HG03025 (cell line): ENCODE measurements around the gene WDR93.

Source experiments
- ATAC-seq: cut with Tn5 transposase; IDR thresholded peaks from one replicate; pipeline ENCODE4 v1.9.1; 2021; ENCODE audit warnings: mild to moderate bottlenecking, moderate library complexity; ENCODE audit not compliant: unreplicated experiment, low FRiP score

Gene WDR93

DNA sequence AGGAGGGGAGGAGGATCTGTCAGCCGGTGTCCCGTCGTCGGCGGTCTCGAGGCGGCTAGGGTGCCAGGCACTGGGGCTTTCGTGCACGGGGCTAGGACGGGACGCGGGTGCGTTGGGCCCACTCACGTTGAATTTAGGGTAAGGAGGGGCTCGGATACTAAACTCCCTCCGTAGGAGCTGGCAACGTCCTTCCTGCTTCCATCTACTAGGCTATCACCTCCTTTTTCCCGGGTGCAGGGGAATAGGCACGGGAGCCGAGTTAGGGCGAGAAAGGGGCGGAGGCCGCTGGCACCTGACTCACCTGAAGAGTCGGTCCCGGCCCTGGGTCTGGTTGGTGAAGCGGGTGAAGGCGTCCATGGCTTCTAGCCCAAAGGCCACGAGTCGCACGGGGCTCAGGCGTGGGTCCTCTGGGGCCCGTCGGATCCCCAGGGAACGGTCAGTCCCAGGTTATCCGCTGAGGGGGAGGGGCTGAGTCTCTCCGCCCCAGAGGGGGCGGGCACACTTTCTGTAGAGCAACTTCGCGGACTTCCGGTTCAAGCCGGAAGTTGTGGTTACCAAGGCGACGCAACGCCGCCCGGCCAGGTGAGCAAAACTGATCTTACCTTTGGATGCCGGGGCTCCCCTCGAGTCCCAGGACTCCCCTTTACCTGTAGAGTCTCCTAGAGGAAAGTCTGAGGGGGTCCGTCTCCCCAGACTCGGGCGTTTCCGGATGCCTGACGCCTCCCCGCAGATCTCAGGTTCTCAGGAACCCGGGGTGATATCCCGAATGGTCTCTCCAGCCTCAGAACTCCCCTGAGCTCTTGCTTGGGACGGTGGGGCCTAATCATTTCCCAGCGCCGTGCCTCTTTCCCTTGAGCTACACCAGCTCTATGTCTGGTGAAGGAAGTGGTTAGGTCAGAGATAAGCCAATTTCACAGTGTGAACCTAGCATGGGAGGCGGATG lies at the start of gene WDR93, which contains the start of gene PEX11A:
Gene WDR93, plus strand, starts transcription at position 536 of the 943 bp plus-strand sequence. CDS start 10,936 bp downstream, outside the sequence.
Gene PEX11A, minus strand, starts transcription at position 479 of the 943 bp plus-strand sequence. Its CDS starts 122 bp downstream, at position 357.
- peak; percentile 75 for ATAC-seq

DNA sequence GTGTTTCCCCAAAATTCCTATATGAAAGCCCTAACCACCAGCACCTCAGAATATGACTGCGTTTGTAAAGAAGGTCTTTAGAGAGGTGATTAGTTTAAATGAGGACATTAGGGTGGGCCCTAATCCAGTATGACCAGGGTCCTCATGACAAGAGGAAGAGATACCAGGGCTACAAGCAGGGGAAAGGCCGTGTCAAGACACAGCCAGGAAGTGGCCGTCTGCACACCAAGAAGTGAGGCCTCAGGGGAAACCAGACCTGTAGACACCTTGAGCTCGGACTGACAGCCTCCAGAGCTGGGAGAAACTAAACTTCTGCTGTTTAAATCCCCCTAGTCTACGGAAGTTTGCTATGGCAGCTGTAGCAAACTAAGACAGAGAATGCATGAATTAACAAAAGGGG lies 49.6 kb upstream of the WDR93 start:
- ATAC-seq = no peak

DNA sequence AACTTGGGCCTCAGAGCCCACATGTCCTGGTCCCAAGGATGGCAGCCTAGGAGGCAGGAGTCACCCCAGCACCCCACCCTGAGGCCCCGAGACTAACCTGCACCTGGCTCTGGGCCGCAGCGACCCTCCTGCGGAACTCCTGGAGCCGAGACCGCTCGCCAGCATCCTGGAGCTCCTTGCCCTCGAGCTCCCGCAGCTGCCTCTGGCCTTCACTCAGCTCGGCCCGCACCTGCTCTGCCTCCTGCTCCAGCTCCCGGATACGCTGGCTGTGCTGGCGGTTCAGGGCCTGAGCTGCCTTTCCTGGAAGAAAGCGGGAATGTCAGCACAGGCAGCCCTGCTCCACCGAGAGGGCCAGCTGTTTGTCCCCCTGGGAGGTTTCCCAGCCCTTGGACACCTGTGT lies 48.5 kb upstream of the WDR93 start:
- no peak for ATAC-seq

DNA sequence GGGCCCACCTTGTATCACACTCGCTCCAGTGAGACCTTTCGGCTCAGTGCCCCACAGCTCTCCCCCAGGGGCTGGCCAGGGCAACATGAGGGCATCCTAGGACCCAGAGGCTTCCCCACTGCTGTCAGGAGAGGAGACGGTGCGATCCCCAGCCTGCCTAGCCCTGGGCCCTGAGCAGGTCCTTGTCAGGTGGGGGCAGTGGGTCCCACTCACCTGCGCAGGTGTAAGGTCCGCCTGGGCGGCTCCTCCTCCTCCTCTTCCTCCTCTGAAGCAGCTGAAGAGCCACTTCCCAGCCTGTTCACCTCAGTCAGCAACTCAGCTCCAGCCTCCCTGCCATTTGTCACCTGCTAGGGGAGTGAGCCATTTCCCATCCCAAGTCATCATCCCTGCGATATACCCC lies 44.9 kb upstream of the WDR93 start:
- no peak for ATAC-seq

DNA sequence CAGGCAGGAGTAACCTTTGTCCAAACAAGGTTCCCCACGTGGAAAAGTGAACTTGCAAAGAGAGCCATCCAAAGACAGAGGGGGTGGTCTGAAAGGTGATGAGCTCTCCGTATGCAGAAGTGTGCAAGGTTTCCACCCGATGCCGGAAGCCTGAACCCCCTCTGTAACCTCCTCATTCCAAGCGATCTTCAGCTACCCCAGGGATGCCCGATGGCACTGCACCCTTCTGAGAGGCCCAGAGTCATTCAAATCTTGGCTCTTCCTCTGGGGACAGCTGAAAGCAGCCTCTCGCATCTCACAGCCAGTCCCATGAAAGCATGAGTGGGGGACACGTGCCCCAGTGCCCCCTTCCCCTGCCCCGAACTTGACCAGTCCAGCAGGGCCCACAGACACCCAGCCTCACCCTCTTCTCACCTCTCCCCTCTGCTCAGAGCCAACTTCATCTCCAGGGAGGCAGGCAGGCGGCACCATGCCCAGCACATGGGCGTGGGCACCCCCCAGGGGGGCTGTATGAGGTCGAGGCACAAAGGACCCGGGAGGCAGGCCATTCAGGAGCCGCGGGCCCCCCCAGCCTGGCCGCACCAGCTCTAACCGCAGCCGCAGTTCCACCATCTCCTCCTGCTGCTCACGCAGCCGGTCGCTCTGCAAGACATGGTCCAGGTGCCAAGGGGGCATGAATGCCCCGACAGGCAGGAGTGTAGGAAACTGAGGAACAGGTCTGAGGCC lies 44.0 kb upstream of the WDR93 start:
- no peak for ATAC-seq

DNA sequence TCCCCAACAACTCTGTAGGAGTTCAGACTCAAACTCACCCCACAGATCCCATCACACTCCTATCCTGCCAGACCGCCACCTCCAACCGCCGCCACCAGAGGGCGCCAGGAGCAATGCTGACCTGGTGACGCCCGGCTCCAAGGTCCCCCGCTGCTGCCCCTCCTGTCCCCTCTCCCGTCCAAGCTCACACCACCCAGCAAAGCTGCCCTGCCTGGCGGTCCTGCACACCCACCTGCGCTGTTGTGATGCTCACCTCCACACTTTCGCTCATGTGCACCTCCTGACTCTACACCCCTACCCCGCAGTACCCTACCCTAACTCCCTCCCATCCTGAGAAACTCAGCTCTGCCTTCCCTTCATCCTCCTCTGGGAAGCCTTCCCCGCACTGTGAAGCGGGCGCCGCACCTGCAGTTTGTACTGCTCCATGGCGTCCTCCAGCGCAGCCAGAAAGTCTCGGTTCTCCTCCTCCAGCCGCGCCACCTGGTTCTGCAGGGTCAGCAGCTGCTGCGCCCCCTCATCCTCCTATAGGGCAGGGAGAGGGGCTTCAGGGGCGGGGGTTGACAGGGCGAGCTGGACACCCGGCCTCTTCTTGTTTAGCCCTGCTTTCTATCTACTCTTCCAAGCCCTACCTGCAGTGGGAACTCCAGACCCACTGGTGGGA lies 43.3 kb upstream of the WDR93 start:
- ATAC-seq = no peak

DNA sequence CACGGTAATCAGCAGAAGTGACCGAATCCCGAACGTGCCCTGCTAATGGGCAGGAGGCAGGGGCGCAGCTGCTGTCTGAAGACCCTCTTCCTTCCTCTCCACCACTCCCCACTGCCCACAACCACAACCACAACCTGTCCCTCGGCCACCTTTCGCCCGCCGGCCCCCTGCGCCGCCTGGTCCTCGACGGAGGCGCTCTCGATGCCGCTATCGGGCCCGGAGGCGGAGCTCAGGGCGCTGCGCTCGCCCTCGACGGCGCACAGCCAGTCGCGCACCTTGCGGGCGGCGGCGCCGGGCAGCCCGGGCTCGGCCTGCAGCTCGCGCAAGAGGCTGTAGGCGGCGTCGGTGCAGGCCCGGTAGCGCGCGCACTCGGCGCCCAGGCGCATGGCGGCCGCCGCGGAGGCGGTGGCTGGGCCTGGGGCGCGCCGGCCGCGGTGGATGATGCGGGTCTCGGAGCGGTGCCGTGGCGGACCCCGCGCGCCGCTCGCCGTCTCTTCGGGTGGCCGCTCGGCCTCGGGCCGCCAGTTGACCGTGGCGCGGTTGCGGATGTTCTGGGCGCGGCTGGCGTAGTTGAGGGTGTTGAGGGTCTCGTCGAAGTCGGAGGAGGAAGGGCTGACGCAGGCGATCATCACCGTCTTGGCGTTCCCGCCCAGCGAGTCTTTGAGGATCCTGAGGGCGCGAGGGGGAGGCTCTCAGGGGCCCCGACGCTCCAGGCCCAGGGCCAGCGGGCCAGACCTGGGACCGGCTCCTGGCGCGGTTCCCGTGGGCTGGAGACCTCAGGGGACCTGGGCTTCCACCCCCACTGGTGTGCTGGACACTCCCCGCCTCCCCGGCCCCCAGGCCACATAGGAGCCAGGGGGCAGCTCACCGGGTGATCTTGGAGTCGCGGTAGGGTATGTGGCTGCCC lies 42.3 kb upstream of the WDR93 start:
- no peak for ATAC-seq

DNA sequence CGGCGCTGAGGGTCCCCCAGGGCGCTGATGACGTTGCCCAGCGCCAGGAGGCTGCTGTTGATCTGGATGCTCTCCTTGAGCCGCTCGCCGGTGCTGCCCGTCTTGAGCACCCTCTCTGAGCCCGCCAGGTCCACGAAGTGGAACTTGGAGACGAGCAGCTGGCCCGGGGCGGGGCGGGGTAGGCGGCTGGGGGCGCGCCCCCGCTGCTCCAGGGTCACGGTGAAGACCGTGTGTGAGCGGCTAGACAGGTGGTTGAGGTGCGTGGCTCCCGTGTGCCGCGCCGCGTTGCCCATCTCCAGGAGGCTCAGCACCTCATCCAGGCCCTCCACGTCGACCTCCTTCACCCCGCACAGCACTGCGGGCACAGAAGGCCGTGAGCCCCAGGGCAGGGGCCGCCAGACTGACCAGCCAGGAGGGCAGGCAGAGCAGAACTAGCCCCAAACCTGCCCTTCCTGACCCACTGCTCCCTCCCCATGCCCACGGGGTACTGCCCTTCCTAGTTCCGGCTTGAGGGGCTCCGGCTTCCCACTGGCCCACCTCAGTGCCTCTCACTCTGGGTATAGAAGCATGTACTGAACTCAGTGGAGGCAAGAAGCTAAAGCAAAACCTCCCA lies 41.5 kb upstream of the WDR93 start:
- no peak for ATAC-seq

DNA sequence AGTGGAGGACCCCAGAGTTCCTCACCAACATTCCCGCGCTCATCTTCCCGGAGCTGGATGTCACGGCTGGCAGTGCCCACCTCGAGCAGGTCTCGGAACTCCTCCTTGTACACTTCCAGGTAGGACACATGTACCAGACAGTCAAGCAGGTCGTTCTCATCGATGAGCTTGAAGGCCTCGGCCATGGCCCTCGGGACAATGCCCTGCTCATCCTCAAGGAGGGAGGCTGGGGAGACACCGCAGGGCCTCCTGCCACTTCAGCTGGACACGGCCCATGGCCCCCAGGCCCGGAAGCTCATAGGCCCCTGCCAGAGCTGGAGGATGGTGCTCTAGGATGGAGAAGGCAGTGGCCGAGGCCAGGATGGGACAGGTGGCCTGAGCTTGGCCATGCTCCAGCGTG lies 40.9 kb upstream of the WDR93 start:
- no peak for ATAC-seq

DNA sequence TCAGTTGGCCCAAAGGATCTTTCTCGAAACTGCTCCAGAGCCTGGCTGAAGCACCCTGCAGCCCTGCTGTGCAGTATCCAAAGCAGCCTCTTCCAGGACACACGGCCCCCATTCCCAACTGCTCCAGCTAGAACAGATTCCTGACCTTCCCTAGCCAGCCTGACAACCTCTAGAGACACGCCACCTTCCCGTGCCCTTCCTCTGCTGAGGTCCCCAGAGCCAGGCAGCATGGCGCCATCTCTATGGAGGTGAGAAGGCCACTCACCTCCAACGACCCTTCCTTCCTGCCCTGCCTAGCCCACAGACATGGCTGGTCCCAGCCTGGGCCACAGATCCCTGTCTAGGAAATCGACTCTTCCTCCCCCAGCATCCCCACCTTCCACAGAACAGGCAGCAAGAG lies 38.5 kb upstream of the WDR93 start:
- no peak for ATAC-seq

DNA sequence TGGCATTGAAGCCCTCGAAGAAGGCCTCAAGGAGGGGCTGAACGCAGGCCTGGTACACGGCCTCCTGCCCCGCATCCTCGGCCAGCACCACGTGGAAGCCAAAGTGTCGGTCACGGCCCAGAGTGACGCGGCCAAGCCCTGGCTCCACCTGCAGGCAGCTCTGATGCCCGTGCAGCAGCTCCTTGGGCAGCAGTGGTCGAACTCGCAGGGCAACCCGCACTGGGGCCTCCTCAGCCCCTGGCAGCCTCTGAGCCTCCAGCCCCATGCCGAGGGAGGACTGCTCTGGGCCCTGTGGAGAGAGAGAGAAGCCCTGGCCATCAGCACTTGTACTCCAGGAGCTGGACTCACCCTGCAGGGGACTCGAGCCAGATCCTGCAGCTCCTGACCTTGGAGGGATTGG lies 37.9 kb upstream of the WDR93 start:
- no peak for ATAC-seq

DNA sequence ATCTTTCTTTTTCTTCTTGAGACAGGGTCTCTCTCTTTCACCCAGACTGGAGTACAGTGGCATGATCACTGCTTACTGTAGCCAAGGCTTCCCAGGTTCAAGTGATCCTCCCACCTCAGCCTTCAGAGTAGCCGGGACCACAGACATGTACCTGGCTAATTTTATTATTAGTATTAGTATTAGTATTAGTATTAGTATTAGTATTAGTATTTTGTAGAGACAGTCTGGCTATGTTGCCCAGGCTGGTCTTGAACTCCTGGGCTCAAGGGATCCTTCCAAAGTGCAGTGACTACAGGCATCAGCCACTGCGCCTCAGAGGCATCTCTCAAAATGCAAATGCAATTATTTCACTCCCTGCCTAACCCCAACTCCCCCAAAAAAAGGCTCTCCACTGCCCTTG lies 37.0 kb upstream of the WDR93 start:
- no peak for ATAC-seq

DNA sequence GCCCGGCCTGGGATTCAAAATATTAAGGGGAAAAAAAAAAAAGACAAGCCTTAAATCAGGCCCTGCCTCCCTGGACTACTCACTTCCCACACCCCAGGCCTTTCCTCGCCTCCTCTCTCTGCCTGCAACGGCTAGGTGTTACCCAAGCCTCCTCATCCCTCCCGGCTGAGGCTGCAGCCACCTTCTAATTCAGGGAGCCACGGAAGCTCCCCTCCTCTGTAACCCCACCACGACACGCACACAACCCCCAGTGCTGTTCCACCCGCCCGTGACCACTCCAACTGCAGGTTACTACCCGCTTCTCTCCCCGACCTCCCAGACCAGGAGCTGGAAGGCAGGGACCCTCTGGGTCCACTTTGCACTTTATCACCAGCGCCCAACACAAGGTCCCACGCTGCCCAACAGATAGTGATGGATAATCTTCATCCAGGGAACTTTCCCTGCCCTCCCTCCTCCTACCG lies 36.3 kb upstream of the WDR93 start:
- no peak for ATAC-seq

DNA sequence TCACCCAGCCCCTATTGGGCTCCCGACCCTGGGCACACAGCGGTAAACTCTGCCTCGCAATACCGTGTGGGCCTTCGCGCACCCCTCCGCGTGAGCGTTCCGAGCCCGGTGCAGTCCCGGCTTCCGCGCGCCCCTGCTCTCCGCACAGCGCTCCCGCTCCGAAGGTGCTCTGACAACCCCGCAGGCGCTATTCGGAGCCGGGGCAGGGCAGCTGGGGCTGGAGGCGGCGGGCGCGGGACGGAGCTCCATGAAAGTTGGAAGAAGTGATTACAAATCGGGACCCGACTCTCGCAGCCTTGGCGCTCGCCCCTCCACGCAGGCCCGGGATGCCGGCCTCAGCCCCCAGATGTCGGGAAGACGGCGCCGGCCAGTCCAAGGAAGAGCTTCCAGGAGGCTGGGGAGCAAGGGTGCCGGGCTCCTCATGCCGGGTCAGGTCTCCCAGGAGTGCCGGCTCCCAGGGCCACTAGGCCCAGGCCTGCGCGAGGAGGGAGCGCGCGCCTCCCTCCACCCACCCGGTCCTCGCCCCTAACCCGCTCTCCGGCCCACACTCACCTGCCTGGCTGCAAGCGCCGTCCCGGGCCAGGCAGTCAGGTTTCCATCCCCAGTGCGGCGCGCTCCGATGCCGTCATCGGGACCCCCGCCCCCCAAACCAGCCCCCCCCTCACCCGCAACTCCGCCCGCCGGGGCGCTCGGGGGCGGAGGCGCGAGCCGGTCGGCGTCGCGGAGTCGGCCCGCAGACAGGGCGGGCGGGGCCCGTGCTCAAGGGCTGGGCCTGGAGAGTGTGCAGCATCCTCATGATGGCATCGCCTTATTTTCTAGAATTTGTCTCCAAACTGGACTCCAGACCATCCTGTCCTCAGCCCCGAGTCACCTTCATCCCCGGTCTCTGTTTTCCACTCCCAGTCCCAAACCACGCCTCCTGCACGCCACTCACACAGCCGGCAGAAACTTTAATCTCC lies 35.5 kb upstream of the WDR93 start, which contains the start of gene KIF7:
Gene KIF7, minus strand, starts transcription at position 621 of the 959 bp plus-strand sequence. CDS start 2,537 bp downstream, outside the sequence.
- no peak for ATAC-seq

DNA sequence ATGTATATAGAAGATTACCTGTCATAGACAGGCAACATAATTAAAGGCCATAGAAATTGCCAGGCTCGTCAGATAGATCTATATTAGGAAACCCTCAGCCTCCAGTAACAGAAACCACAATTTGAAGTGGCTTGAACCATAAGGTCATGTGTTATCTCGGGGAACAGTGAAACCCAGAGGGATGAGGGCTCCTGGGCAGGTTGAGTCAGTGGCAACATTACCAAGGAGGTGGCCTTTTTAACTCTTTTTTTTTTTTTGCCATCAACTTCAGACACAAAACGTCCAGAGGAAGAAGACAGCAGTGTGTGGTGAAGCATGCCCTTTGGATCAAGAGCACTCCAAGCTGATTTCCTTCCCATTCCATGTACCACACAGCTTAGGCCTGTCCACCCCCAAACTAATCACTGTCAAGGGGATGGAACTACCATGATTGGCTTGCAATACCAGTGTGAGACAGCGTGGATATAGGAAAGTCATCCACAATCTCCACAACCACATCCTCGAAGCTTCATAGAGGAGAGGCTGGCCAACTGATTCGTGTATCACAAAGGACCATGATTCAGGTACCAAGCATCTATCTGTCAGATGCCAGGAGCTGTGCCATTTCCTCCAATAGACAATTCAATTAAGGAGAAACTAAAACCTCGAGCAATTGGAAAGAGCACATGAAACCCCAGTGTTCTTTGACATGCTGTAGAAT lies 34.3 kb upstream of the WDR93 start:
- ATAC-seq = no peak

DNA sequence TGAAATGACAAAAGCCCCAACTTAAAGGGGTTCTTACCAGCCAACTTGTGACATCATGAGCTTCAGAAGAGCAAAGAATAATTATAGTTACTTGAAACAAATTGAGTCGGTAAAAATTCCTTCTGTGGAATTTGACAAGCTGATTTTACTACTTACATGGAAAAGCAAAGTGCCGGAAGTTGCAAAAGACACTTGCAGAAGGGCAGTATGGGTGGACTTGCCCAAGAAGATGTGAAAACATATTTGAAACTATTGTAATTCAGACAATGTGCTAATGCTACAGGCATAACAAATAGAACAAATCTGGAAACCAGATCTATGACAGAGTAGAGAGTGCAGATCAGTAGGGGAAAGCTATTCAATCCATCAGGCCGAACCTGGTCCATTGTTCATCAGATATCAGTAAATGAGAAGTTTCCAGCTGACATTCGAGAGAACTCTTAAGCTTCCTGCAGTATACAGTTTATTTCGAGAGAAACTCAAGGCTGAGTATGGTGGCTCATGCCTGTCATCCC lies 32.9 kb upstream of the WDR93 start:
- no peak for ATAC-seq

DNA sequence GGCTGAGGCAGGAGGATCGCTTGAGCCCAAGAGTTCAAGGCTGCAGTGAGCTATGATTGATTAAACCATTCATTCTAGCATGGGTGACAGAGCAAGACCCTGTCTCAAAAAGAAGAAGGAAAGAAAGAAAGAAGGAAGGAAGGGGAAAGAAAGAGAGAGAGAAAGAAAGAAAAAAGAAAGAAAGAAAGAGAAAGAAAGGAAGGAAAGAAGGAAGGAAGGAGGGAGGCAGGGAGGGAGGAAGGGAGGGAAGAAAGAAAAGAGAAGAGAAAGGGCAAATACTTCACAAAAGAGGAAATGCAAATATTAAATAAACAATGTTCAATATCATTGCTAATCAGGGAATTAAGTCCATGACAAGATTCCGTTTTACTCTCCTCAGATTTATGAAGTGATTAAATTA lies 31.3 kb upstream of the WDR93 start:
- no peak for ATAC-seq
